ENCODE results near the gene LTBP2.

GRCh38 chr14:74517731-74518130 lies 94.3 kb downstream of the LTBP2 start:
- TF ChIP-seq, protein P1, sequence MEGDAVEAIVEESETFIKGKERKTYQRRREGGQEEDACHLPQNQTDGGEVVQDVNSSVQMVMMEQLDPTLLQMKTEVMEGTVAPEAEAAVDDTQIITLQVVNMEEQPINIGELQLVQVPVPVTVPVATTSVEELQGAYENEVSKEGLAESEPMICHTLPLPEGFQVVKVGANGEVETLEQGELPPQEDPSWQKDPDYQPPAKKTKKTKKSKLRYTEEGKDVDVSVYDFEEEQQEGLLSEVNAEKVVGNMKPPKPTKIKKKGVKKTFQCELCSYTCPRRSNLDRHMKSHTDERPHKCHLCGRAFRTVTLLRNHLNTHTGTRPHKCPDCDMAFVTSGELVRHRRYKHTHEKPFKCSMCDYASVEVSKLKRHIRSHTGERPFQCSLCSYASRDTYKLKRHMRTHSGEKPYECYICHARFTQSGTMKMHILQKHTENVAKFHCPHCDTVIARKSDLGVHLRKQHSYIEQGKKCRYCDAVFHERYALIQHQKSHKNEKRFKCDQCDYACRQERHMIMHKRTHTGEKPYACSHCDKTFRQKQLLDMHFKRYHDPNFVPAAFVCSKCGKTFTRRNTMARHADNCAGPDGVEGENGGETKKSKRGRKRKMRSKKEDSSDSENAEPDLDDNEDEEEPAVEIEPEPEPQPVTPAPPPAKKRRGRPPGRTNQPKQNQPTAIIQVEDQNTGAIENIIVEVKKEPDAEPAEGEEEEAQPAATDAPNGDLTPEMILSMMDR (IDR thresholded peaks at IDR 0.05; ENCODE audit: poor library complexity): no peak
- no peak for TF ChIP-seq EZH2 (IDR thresholded peaks at IDR 0.05; ENCODE audit: borderline replicate concordance)

Data from hepatocyte (in vitro differentiated cells).